HEK293 (cell line): ENCODE data around the gene ICE1.

Experiments
- CTCF ChIA-PET: fragments of 350-600 bp; formaldehyde crosslinking; extraction: SDS; loops from one replicate; lab custom pipeline; 2021; ENCODE audit warnings: antibody characterized with exemption; lab: Yijun Ruan, JAX
- POLR2A ChIA-PET: fragments of 300-600 bp; formaldehyde crosslinking; extraction: SDS; loops from one replicate; lab custom pipeline; 2020; ENCODE audit warnings: antibody characterized with exemption, inconsistent platforms; lab: Yijun Ruan, JAX
- H3K27ac ChIP-seq: fragments of 200-500 bp; sonication (Bioruptor generic); 2 replicates; pipeline ENCODE4 v1.5.1; 2014; ENCODE audit warnings: low read depth, low read length, control low read depth, inconsistent platforms; ENCODE audit errors: extremely low read depth
- H3K36me3 ChIP-seq, 2 experiments: fragments of 200-500 bp in 1 of 2; sonication (Bioruptor generic) in 1 of 2; 1 replicate in 1 of 2; 2 replicates in 1 of 2; pipeline ENCODE4 v1.5.1; 2014 to 2017; ENCODE audit warnings: inconsistent platforms in 2 of 2, low read length in 2 of 2; ENCODE audit not compliant: control insufficient read depth in 2 of 2, insufficient read depth in 1 of 2
- H3K4me1 ChIP-seq: fragments of 200-500 bp; sonication (Bioruptor generic); 2 replicates; pipeline ENCODE4 v1.5.1; 2014; ENCODE audit warnings: mild to moderate bottlenecking, low read length, inconsistent platforms; ENCODE audit not compliant: control insufficient read depth, insufficient read depth
- H3K4me3 ChIP-seq: 2 replicates; pipeline ENCODE4 v1.5.1; 2011; ENCODE audit warnings: low read depth, mild to moderate bottlenecking, control low read depth, low read length, moderate library complexity
- H3K9me3 ChIP-seq: fragments of 200-500 bp; sonication (Bioruptor generic); 2 replicates; pipeline ENCODE4 v1.5.1; 2014; ENCODE audit warnings: low read depth, low read length, inconsistent platforms; ENCODE audit not compliant: control insufficient read depth, insufficient read depth
- GLI2 ChIP-seq: fragments of 450-650 bp; formaldehyde crosslinking; IDR thresholded peaks from 2 replicates; pipeline ENCODE4; 2017; ENCODE audit warnings: missing biosample characterization, missing genetic modification characterization, low read depth, borderline replicate concordance
- SETDB1 ChIP-seq: IDR thresholded peaks from one replicate; pipeline ENCODE4 v1.6.1; 2017; ENCODE audit warnings: mild to moderate bottlenecking, low read length, moderate library complexity, mixed read lengths; ENCODE audit not compliant: insufficient read length
- SP7 ChIP-seq: fragments of 450-650 bp; formaldehyde crosslinking; IDR thresholded peaks from 2 replicates; pipeline ENCODE4 v1.5.1; 2016; ENCODE audit warnings: missing biosample characterization, missing genetic modification characterization
- ZNF24 ChIP-seq: fragments of 450-650 bp; formaldehyde crosslinking; IDR thresholded peaks from 2 replicates; pipeline ENCODE4 v1.5.1; 2016; ENCODE audit warnings: missing biosample characterization, missing genetic modification characterization
- ZNF350 ChIP-seq: fragments of 450-650 bp; formaldehyde crosslinking; IDR thresholded peaks from 2 replicates; pipeline ENCODE4 v1.5.0; 2017; ENCODE audit warnings: missing biosample characterization, mild to moderate bottlenecking, missing genetic modification characterization
- ZNF560 ChIP-seq: fragments of 450-650 bp; formaldehyde crosslinking; IDR thresholded peaks from 2 replicates; pipeline ENCODE4 v1.5.1; 2017; ENCODE audit warnings: missing biosample characterization, missing genetic modification characterization, borderline replicate concordance
- ZNF585B ChIP-seq: fragments of 450-650 bp; formaldehyde crosslinking; IDR thresholded peaks from 2 replicates; pipeline ENCODE4 v1.5.1; 2016; ENCODE audit warnings: missing biosample characterization, missing genetic modification characterization
- ZNF596 ChIP-seq: fragments of 450-650 bp; IDR thresholded peaks from 2 replicates; pipeline ENCODE4 v1.5.0; 2018; ENCODE audit warnings: missing biosample characterization, mild to moderate bottlenecking, missing genetic modification characterization, moderate library complexity
- ZNF707 ChIP-seq: fragments of 450-650 bp; formaldehyde crosslinking; IDR thresholded peaks from 2 replicates; pipeline ENCODE4 v1.5.1; 2016; ENCODE audit warnings: missing biosample characterization, missing genetic modification characterization
- TF ChIP-seq, protein P1 (sequence below): fragments of 450-650 bp; formaldehyde crosslinking; IDR thresholded peaks from 2 replicates; pipeline ENCODE4 v1.5.1; 2016; ENCODE audit warnings: missing biosample characterization, missing genetic modification characterization
- TF ChIP-seq, protein P2 (sequence below): fragments of 450-650 bp; formaldehyde crosslinking; IDR thresholded peaks from 2 replicates; pipeline ENCODE4 v1.5.1; 2016; ENCODE audit warnings: missing biosample characterization, missing genetic modification characterization
- TF ChIP-seq, protein P3 (sequence below): fragments of 450-650 bp; formaldehyde crosslinking; IDR thresholded peaks from 2 replicates; pipeline ENCODE4 v1.5.1; 2016; ENCODE audit warnings: missing biosample characterization, missing genetic modification characterization, low read depth
- TF ChIP-seq, protein P4 (sequence below): fragments of 450-650 bp; formaldehyde crosslinking; conservative IDR thresholded peaks from 2 replicates; pipeline ENCODE4 v1.5.1; 2016; ENCODE audit warnings: low read depth, missing biosample characterization, missing genetic modification characterization
- TF ChIP-seq, protein P5 (sequence below): fragments of 450-650 bp; formaldehyde crosslinking; IDR thresholded peaks from 2 replicates; pipeline ENCODE4 v1.5.1; 2016; ENCODE audit warnings: missing biosample characterization, missing genetic modification characterization

Gene ICE1

DNA sequence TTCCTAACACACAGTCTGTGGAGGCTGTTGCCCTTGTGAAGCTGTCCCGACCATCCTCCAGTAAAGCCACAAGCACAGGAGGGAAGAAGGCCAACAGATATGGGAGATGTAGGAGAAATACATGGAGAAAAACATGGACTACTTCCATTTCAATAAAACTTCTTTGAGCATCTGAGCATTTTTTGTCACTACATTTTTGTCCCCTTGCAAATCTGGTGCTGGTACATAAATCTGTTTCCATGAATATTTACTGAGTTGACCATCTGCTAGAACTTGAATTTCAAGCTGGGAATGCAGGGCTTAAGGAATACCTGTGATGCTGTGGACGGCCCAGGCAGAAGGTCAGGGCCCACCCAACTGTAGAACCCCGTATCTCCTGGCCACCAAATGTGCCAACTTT lies 43.9 kb upstream of the ICE1 start:
- CTCF ChIA-PET: interaction anchor here (0.7 to 0.9 kb wide), 2 partner anchors 34 to 144 kb away, joined by 3 to 4 read pairs; no protein-coding TSS in a partner anchor
- H3K36me3 ChIP-seq: no peaks in the 10 kb centered on the region
- peaks cover 3% of the 10 kb centered on the region; the same call in 1 of the 2 replicates for H3K4me1 ChIP-seq
- no peaks in the 10 kb centered on the region for H3K9me3 ChIP-seq
- no peak overlapping the region for H3K27ac ChIP-seq
- no peak overlapping the region for H3K4me3 ChIP-seq
- POLR2A ChIA-PET: no interaction called here
- TF ChIP-seq, protein P1, sequence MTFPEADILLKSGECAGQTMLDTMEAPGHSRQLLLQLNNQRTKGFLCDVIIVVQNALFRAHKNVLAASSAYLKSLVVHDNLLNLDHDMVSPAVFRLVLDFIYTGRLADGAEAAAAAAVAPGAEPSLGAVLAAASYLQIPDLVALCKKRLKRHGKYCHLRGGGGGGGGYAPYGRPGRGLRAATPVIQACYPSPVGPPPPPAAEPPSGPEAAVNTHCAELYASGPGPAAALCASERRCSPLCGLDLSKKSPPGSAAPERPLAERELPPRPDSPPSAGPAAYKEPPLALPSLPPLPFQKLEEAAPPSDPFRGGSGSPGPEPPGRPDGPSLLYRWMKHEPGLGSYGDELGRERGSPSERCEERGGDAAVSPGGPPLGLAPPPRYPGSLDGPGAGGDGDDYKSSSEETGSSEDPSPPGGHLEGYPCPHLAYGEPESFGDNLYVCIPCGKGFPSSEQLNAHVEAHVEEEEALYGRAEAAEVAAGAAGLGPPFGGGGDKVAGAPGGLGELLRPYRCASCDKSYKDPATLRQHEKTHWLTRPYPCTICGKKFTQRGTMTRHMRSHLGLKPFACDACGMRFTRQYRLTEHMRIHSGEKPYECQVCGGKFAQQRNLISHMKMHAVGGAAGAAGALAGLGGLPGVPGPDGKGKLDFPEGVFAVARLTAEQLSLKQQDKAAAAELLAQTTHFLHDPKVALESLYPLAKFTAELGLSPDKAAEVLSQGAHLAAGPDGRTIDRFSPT (tag by site-specific recombination): no peak
- TF ChIP-seq, protein P2, sequence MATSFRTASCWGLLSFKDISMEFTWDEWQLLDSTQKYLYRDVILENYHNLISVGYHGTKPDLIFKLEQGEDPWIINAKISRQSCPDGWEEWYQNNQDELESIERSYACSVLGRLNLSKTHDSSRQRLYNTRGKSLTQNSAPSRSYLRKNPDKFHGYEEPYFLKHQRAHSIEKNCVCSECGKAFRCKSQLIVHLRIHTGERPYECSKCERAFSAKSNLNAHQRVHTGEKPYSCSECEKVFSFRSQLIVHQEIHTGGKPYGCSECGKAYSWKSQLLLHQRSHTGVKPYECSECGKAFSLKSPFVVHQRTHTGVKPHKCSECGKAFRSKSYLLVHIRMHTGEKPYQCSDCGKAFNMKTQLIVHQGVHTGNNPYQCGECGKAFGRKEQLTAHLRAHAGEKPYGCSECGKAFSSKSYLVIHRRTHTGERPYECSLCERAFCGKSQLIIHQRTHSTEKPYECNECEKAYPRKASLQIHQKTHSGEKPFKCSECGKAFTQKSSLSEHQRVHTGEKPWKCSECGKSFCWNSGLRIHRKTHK (tag by site-specific recombination): no peak
- TF ChIP-seq, protein P3, sequence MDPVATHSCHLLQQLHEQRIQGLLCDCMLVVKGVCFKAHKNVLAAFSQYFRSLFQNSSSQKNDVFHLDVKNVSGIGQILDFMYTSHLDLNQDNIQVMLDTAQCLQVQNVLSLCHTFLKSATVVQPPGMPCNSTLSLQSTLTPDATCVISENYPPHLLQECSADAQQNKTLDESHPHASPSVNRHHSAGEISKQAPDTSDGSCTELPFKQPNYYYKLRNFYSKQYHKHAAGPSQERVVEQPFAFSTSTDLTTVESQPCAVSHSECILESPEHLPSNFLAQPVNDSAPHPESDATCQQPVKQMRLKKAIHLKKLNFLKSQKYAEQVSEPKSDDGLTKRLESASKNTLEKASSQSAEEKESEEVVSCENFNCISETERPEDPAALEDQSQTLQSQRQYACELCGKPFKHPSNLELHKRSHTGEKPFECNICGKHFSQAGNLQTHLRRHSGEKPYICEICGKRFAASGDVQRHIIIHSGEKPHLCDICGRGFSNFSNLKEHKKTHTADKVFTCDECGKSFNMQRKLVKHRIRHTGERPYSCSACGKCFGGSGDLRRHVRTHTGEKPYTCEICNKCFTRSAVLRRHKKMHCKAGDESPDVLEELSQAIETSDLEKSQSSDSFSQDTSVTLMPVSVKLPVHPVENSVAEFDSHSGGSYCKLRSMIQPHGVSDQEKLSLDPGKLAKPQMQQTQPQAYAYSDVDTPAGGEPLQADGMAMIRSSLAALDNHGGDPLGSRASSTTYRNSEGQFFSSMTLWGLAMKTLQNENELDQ (tag by site-specific recombination): no peak
- TF ChIP-seq ZNF350 (tag by site-specific recombination): no peak
- TF ChIP-seq ZNF585B (tag by site-specific recombination): no peak
- TF ChIP-seq, protein P4, sequence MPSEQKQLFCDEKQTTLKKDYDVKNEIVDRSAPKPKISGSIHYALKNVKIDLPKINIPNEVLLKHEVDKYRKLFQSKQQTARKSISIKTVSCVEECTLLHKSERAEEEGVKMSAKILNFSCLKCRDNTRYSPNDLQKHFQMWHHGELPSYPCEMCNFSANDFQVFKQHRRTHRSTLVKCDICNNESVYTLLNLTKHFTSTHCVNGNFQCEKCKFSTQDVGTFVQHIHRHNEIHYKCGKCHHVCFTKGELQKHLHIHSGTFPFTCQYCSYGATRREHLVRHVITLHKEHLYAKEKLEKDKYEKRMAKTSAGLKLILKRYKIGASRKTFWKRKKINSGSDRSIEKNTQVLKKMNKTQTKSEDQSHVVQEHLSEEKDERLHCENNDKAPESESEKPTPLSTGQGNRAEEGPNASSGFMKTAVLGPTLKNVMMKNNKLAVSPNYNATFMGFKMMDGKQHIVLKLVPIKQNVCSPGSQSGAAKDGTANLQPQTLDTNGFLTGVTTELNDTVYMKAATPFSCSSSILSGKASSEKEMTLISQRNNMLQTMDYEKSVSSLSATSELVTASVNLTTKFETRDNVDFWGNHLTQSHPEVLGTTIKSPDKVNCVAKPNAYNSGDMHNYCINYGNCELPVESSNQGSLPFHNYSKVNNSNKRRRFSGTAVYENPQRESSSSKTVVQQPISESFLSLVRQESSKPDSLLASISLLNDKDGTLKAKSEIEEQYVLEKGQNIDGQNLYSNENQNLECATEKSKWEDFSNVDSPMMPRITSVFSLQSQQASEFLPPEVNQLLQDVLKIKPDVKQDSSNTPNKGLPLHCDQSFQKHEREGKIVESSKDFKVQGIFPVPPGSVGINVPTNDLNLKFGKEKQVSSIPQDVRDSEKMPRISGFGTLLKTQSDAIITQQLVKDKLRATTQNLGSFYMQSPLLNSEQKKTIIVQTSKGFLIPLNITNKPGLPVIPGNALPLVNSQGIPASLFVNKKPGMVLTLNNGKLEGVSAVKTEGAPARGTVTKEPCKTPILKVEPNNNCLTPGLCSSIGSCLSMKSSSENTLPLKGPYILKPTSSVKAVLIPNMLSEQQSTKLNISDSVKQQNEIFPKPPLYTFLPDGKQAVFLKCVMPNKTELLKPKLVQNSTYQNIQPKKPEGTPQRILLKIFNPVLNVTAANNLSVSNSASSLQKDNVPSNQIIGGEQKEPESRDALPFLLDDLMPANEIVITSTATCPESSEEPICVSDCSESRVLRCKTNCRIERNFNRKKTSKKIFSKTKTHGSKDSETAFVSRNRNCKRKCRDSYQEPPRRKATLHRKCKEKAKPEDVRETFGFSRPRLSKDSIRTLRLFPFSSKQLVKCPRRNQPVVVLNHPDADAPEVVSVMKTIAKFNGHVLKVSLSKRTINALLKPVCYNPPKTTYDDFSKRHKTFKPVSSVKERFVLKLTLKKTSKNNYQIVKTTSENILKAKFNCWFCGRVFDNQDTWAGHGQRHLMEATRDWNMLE (tag by site-specific recombination): no peak
- TF ChIP-seq GLI2 (tag by site-specific recombination): no peak
- no peak for TF ChIP-seq ZNF24 (tag by site-specific recombination)
- TF ChIP-seq, protein P5, sequence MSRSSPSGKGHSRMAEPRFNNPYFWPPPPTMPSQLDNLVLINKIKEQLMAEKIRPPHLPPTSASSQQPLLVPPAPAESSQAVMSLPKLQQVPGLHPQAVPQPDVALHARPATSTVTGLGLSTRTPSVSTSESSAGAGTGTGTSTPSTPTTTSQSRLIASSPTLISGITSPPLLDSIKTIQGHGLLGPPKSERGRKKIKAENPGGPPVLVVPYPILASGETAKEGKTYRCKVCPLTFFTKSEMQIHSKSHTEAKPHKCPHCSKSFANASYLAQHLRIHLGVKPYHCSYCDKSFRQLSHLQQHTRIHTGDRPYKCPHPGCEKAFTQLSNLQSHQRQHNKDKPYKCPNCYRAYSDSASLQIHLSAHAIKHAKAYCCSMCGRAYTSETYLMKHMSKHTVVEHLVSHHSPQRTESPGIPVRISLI: no peak
- no peak for TF ChIP-seq SETDB1
- TF ChIP-seq ZNF596: no peak
- TF ChIP-seq SP7 (tag by site-specific recombination): no peak
- no peak for TF ChIP-seq ZNF560 (tag by site-specific recombination)
- TF ChIP-seq ZNF707 (tag by site-specific recombination): no peak
